Measurements from ENCODE around the gene NEDD4L.

NEDD4L gene

DNA sequence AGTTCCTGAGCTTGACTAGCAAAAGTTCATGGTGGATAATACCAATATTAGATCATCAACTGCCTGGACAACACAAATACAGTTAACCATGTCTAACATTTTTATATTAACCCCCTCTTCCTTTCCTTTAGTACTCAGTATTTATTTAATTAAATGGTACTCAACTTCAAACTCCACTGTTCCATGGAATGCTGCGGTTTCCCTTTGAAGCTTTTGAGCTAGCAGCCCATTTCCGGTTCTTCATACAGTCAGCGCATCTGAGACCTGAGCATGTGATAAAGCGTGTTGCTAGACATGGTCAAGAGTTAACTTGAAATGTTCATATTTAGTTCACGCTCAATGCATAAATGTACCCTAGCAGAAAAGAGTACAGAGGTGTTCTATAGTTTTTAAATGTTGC lies 306.5 kb downstream of the NEDD4L start:
- DNase-seq (ENCODE audit: low read depth): no peak

DNA sequence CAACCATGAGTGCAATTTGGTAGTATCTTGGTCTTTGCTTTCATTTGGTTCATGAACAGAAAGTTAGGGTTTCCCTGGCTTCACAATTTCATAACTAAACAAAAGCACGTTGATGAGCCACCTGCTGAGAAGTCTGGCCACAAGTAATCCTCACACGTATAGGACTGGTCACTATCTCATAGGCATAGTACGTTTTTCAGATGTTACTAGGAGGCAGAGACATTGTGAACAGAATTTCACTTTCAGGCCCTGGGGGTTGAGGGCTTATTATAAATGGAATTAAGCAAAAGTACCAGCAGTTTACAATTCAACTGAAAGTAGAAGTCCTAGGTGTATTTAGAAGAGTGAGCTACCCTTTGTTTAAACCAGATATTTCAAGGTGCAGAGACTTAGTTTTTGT lies 307.8 kb downstream of the NEDD4L start:
- DNase-seq (ENCODE audit: low read depth): no peak

DNA sequence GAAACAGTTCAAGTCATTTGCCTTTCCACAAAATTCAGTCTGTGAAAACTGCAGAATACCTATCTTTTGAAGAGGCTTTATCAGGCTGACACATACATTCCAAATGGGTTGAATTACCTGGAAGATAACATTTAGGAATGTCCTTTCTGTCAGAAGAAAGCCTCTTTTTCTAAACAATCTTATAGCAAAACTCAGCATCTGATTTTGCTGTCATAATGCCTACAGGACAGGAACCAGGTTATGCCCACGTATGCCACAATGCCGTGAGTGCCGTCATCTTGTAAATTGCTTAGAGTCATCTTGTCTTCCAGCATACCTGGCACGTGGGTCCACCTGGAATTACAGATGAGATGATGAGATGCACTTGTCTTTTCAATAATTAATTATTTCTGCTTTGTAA lies 309.6 kb downstream of the NEDD4L start:
- DNase-seq (ENCODE audit: low read depth): no peak

DNA sequence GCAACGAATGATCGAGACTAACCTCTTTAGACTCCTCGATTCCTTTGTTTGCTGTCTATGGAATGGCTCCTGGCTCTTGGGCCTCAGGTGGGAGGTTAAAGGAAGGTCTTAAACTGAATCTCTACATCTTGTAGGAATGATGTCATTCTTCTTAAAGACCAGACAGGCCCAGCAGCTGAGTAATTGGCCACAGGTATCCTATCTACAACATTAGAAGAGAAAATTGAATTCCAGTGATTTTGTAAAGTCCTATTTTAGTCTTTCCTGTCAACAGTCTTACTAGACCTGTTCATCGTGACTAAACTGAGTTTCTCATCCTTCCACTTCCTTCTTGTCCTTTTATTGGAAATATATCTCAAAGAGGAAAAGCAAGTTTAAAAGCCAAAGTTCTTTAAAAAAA lies 310.0 kb downstream of the NEDD4L start:
- DNase-seq (ENCODE audit: low read depth): no peak

DNA sequence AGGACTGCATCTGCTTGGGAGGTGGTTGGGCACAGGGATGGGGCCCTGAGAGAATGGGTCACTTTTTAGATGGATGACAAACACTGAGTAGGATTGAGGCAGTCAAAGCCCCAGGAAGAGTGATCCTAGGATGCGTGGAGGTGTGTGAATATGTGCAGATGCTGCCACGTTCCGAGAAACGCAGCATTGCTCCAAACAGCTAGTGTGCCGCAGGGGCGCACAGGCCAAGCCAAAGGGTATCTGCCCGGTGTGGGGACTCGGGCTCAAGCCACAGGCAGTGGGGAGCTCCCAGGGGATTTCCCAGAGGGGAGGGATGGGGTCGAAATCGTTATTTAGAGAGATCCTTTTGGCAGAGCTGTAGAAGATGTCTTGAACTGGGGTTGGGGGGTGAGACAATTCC lies 310.8 kb downstream of the NEDD4L start:
- no peak for DNase-seq (ENCODE audit: low read depth)

DNA sequence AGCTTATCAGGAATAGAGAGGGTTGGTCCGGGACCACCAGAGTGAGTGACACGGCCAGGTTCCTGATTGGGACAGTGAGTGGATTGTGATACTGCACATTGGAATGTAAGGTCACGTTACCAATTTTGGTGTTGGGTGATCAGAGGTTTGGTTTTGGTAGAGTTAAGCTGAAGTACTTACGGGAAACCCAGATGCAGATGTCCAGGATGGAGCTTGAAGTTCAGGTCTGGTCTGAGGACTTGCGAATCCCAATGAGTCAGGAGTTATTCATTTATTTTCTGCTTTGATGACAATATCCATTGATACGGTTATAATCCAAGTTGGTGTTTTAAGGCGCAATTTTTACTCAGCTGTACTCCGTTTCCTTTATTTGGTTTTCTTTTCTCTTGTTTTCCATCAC lies 311.2 kb downstream of the NEDD4L start:
- DNase-seq (ENCODE audit: low read depth): no peak

DNA sequence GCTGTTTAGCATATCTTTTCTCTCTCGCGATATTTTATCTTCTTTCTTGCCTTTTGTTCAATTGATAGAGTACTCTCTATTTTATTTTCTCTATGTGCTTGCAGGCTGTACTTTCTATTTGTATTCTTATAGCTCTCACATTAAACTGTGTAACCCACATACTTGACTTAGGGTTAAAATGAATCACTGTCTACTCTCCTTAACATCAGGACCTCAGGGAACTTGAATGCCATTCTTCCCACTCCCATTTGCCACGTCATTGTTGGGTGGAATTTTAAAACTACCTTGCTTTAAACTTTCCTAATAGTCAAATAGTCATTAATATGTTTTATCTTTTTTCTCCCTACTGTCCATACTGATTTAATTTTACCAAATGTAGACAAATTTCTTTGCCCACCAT lies 315.2 kb downstream of the NEDD4L start:
- DNase-seq (ENCODE audit: low read depth): no peak

DNA sequence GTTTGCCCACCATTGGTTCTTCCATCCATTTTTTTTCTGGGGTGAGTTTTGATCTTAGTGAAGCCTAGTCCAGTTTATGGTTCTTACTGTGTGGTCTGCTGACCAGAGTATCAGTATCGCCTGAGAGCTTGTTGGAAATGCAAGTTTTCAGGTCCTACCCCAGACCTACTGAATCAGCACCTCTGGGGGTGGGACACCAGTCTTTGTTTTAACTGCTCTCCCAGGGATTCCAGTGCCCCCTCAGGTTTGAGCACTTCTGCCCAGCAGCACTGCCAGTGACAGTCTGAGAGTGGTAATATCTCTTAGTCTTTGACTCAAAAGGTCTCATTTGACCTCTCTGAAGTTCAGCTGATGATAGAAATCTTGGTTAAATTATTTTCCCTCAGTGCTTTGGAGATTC lies 315.6 kb downstream of the NEDD4L start:
- DNase-seq (ENCODE audit: low read depth): no peak

DNA sequence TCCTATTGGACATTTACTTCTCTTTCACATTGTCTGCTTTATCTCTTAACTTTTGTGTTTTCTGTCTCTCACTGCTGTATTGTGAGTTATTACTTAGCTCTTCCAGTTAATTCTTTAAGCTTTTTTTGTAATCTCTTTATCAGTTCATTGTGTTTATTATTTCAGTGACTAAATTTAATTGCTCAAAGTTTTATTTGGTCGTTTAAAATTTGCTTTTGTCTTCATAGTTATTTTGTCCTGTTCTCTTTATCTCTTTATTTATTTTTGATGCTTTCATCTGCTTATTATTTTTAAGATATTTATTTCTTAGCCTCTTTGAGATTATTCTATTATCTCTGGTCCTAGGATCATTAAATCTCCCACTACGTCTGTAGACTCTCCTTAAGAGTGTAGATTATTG lies 316.3 kb downstream of the NEDD4L start:
- DNase-seq (ENCODE audit: low read depth): no peak

DNA sequence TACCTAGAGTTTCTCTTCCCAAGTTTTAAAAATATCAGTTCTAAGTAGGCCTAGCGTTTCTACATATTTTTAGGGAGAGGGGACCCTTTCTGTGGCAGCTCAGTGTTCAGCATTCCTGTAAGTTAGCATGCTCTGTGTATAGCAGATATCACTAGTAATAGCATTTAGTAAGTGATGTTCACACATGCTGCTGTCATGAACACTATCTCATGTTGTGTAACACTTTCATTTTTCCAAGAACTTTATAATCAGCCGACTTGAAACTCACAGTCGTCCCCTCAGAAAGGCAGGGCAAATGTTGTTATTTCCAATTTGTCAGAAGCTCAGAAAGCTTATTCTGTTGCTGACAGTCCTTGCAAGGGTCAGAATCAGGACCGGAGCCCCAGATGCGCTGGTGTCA lies 317.2 kb downstream of the NEDD4L start:
- DNase-seq (ENCODE audit: low read depth): no peak

DNA sequence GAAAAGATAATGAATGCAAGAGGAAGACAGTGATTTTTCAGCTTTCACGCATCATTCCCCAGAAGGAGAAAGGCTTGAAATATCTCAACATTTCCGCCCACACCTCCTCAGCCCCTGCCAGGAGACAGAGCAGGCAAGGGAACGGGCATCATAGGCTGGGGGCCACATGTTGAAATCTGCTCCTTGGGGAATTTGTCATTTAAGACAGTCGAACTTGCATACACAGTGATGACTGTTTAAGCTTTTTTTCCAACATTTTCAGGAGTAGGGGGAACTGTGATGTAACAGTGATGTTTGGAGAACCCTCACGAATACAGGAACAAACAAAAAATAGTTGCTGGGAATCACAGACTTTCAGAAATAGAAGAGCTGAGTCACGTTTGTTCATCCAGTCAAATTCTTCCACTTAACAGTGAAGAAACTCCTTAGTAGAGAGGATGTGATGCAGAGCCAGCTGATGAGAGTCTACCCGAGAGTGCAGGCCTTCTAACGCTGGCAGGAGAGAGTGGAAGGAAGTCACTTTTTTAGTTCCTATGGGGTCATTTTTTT lies 318.1 kb downstream of the NEDD4L start:
- no peak for DNase-seq (ENCODE audit: low read depth)

DNA sequence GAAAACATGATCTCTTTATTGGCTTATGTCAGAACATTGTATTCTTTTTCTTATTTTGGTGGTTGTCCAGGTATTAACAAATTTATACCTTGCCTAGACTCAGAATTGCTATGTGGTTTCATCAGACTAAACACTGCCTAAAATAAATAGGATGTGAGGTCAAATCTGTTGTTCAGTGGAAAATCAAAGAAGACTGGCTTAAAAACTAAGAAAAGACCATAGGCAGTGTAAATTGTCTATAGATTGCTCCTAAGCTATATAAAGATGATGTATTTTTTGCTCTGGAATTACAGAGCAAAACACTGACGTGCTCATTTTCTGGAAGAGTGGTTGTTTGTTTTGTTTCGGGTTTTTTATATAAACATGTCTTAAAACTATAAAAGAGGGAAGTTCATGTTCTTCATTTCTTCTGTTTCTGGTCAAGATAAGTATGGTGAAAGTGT lies 318.8 kb downstream of the NEDD4L start:
- no peak for DNase-seq (ENCODE audit: low read depth)

DNA sequence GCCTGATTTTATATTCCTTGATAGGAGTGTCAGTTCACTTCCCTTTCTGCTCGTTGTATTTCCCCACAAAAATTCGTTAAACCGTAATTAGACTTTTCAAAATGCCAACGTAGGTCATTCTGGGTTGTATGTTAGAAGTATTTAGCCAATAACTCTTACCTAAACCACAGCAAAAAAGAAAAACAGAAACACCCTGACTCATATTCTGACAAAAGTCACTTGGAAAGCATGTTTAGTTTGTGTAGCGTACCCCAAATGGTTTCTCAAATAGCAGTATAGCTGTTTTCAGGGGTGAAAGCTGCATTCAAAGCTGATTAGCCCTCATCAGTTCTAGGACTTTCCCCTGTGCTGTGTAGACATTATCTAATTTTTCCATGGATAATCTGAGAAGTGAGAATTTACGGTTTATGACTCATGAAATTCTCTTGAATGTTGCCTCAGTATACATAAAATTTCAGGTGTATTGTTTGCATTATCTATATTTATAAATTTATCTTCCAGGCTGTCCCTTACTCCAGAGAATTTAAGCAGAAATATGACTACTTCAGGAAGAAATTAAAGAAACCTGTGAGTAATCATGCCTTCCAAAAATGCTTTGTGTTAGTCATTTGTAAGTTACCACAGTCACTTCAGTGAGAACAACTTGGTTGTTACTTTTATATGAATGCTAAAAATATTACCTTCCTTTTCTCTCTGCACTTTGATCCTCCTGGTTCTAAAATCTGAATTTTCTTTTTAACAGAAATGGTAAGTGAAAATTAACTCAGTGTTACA lies 319.9 kb downstream of the NEDD4L start:
- no peak for DNase-seq (ENCODE audit: low read depth)

DNA sequence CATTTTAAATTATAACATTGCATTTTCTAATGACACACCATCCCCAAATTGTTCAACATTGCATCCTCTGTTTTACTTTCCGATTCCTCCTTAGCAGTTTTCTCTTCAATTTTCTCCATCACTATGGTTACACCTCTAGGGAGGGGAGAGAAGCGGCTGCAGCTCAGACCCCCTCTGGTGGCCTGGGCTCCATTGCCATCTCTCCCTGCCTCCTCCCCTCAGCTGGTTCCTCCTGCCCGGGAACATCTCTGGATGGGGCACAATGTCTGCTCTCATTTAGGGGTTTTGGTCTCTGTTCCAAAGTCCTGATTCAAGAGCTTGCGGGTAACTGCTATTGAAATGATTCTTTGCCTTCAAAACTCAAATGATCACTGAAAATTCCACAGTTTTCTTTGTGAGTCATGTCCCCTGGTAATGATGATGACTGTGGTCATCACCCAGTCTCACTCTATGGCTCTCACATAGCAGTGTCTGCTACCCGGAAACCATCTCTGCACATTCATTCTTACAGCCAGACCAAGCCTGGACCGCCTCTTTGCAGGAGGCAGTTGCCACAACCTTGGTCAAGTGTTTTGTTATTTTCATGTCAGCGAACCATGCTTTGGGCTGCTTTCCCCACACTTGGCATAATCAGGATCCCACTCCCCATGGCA lies 321.0 kb downstream of the NEDD4L start:
- DNase-seq (ENCODE audit: low read depth): no peak

DNA sequence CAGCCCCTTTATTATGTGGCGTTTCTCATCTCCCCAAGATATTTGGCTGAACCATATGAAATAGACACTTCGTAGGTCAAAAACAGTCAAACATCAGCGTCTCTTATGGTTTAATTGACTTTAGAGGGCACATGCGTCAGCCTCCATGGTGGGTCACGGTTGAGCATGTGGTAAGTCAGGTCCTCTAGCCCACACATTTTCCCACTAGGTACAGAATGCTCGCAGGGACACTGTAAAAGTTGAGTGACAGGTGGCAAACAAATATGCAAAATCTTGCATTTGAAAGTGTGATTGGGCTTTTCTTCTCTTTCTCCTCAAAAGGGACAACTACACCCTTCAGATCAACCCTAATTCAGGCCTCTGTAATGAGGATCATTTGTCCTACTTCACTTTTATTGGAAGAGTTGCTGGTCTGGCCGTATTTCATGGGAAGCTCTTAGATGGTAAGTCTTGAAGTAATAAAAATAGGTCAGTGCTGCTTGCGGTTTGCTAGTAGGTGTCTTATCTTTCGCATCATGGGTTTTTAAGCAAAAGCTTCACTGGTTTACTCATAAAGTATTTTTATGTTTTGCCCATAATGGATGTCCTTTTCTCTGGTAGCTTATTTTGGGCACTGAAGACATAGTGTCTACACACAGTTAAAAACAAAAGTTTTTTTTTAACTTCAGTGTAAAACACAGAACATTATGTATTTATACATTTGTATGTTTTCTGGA lies 323.6 kb downstream of the NEDD4L start:
- DNase-seq (ENCODE audit: low read depth): no peak

DNA sequence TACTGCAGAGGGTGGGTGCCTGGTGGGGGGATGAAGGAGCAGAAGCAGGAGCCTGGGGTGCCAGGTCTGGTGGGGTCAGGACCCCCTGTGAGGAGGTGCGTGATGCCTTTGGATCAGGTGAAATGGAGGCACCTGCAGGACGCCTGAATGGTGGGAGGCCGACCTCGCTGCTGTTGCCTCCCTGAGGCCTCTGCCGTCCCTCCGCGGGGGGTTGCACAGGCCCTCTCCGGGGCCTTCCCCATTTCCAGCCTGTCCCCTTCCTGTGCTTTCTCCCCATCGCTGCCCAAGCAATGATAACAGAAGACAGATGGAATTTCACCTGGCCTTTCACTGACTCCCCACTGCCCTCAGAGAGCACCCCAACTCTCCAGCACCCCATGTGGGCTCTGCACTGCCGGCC lies 325.6 kb downstream of the NEDD4L start:
- DNase-seq (ENCODE audit: low read depth): no peak

DNA sequence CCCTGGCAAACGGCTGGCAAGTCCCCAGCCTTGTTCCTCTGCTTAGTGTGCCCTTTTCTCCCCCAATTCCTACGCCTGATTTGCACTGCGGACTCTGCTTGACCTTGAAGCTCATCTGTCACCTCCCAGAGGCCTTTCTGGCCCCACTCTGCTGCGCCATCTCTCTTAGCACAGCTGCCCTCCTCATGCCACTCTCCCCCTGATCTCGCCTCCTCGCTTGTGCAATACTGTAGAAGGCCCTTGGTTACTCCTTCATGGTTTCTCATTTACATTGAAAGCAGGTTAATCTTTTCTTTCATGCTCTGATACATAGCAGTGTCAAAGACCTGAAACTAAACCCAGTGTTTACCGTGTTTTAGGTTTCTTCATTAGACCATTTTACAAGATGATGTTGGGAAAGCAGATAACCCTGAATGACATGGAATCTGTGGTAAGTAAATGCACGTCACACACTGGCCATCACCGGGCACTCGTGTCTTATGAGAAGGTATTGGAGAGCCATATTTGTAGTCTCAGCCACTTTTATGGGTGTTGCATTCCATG lies 326.1 kb downstream of the NEDD4L start:
- no peak for DNase-seq (ENCODE audit: low read depth)

DNA sequence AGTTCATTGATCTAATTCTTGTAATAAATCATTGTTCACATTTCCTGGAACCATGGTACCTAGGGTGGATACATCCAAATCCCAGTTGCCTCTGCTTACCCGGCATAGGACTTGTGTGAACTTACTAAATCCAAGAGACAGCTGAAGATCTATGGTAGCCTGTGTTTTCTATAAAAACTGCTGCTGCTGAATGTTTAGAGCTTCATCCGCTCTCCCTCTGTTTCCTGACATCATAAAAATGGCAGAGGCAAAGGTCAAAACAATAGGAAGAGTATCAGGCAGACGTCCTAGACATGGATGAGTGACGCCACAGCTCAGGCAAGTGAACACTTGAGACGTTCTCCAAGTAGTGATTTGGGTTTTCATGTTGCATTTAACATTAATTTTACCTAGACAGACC lies 326.6 kb downstream of the NEDD4L start:
- no peak for DNase-seq (ENCODE audit: low read depth)

DNA sequence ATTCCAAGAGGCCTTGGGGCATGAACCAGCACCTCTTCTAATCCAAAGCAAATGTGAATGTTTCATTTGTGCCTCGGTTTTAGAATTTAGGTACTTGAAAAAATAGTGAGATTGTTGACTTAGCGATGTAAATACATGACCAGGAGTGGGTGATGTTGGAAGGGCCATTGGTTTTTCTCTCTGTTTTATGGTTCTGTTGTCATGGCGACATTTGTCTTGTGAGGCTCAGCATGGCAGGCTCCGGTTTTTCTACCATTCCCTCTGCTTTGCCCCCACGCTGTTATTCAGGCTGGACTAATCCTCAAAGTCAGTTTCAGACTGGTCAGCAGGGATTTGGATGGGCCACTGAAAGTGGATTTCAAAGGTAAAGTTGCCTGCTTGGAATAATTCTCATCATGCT lies 329.5 kb downstream of the NEDD4L start:
- DNase-seq (ENCODE audit: low read depth): no peak

DNA sequence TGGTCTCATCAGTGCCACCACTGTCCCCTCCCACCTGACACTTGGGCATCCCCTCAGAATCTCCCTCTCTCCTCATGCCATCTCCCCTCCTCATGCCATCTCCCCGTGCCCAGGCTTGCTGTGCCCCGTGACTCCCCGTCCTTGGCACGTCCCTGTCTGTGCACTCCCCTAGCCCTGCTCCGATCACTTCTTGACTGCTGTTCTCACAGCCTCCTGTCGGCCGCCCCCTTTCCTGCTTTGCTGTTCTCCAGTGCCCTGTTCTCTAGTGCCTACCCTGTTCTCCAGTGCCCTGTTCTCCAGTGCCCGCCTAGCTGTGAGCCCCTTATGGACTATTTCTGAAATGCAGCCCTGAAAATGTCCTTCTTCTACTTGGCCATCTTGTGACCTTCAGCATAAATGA lies 331.0 kb downstream of the NEDD4L start:
- no peak for DNase-seq (ENCODE audit: low read depth)

DNA sequence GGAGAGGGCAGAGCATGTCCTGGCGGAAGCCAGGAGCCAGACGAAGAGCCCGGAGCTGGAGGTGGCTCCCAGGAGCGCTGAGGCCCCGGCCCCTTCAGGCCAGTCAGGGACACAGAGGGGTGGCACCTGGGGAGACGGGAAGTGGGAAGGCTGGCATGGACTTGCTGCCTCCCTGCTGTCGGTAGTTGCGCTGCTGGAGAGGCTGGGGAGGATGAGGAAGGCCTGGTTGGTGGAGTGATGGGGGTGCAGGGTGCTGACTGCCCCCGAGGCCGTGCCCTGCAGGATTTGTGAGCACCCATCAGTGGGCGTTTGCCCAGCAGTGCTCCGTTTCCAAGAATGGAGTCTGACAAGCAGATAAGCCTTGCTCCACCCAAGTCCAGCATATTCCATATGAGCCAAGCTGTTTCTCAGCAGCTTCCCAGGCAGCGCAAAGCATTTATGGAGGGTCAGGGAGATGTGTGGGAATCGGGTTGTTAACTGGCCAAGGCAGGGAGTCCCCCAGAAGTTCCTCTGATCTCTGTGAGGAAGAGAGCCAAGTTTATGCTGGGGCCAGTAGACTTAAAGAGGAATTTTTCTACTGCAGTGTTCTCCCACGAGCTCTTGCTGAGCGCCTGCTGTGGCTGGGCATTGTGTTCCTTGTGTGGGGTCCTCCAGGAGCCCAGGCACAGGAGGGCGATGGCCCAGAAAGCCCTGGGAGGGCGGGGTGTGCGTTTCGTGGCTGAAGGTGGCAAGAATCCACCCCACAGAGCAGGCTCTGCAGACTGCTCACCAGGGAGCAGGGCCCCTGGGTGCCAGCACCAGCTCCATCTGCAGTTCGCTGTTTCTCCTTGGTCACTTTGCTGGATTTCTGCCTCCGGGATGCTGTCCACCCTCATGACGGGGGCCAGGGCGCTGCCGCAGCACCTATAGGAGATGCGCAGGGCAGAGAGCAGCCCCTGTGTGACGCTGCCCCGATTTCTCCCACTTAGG lies 334.7 kb downstream of the NEDD4L start:
- no peak for DNase-seq (ENCODE audit: low read depth)

DNA sequence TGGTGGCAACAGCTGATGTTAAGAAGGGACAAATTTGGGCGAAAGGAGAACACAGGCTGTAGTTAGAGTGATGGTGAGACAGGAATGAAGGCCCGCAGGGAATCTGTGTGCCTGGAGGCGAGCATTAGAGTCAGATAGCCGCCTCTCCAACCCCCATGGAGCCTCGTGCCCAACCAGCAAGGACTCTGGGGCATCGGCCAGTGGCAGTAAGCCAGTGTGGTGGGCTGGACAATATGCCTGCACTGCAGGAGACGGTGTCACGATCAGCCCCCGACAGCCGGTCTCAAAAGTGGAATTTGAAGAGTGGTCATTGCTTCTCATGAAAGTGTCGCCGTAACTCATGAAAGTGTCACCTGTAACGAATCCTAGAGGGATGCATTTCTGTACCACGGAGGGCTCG lies 335.4 kb downstream of the NEDD4L start:
- DNase-seq (ENCODE audit: low read depth): no peak
